Activated CD4-positive, alpha-beta T cell treated with anti-CD3 and anti-CD28 coated beads for 36 hours (primary cell): ENCODE data around the gene EHBP1. TPM values are rescaled to one million over a fixed set of nuclear protein-coding genes. Genes with fewer than 3 reads are reported as not detected.
A peak's percentile ranks its signal among the peaks of the same experiment; 100 is the strongest.

ENCODE experiments used
- ATAC-seq: fragments of 200-7000 bp; cut with Tn5 transposase; one replicate; pipeline ENCODE4 v1.10.0; 2021; ENCODE audit warnings: mild to moderate bottlenecking, moderate library complexity
- CTCF ChIA-PET: fragments of 350-600 bp; sonication (Branson Sonifier 250); formaldehyde crosslinking; loops from one replicate; lab custom pipeline; 2021; ENCODE audit warnings: antibody characterized with exemption; lab: Charles Lee
- POLR2A ChIA-PET: fragments of 350-600 bp; sonication (Branson Sonifier 250); formaldehyde crosslinking; loops from one replicate; lab custom pipeline; 2021; ENCODE audit warnings: antibody characterized with exemption, inconsistent platforms; lab: Charles Lee
- DNase-seq: peaks from one replicate; pipeline ENCODE4 v3.0.0-alpha.2; 2020
- H3K27ac Mint-ChIP-seq: one replicate; pipeline ENCODE4 v1.8.0; 2021; ENCODE audit warnings: mixed read lengths
- H3K27me3 Mint-ChIP-seq: one replicate; pipeline ENCODE4 v1.8.0; 2021; ENCODE audit warnings: mixed read lengths
- H3K36me3 Mint-ChIP-seq: one replicate; pipeline ENCODE4 v1.8.0; 2021; ENCODE audit warnings: low read depth, mixed read lengths
- H3K4me1 Mint-ChIP-seq: one replicate; pipeline ENCODE4 v1.8.0; 2021; ENCODE audit warnings: mixed read lengths
- H3K4me3 Mint-ChIP-seq: one replicate; pipeline ENCODE4 v1.8.0; 2021; ENCODE audit warnings: mild to moderate bottlenecking, moderate library complexity, mixed read lengths
- H3K9me3 Mint-ChIP-seq: one replicate; pipeline ENCODE4 v1.8.0; 2021; ENCODE audit warnings: low read depth, mixed read lengths
- intact Hi-C, 2 experiments: fragments of 100-400 bp; cut with DNase I in 1 of 2; cut with micrococcal nuclease in 1 of 2; formaldehyde crosslinking; loops; one replicate each; pipeline versions ENCODE4 v1.14.2 to v1.15.1; 2022 to 2024; cut with DNase I, micrococcal nuclease
- total RNA-seq, 2 experiments: library from RNA; stranded (reverse); gene quantifications; one replicate each; pipeline ENCODE4 v1.2.3, GENCODE V29; 2021

EHBP1 gene
- total RNA-seq, 2 experiments from 2014 or later: 27.3 to 28.5 TPM

GRCh38 chr2:62760026-62760425 lies 54.5 kb downstream of the EHBP1 start:
- H3K27ac Mint-ChIP-seq: no peak overlapping the region
- ChIA-PET POLR2A (no interaction called here), CTCF (interaction anchor here (1.0 kb wide), 1 partner anchor 303 kb away, joined by 4 read pairs; no protein-coding TSS in a partner anchor)
- no peaks in the 10 kb centered on the region for H3K4me1 Mint-ChIP-seq
- intact Hi-C loops: no loop called here
- no peak for ATAC-seq
- peaks cover 3% of the 10 kb centered on the region for H3K36me3 Mint-ChIP-seq
- no peaks in the 10 kb centered on the region for H3K27me3 Mint-ChIP-seq
- DNase-seq: no peak
- peaks cover under 1% of the 10 kb centered on the region for H3K9me3 Mint-ChIP-seq
- no peak overlapping the region for H3K4me3 Mint-ChIP-seq

GRCh38 chr2:62760555-62760954 lies 55.0 kb downstream of the EHBP1 start:
- H3K9me3 Mint-ChIP-seq: no peaks in the 10 kb centered on the region
- no peaks in the 10 kb centered on the region for H3K36me3 Mint-ChIP-seq
- no peaks in the 10 kb centered on the region for H3K4me1 Mint-ChIP-seq
- POLR2A ChIA-PET: no interaction called here
- CTCF ChIA-PET: interaction anchor here (0.6 to 1.0 kb wide), 2 partner anchors 35 to 304 kb away, joined by 3 to 4 read pairs; no protein-coding TSS in a partner anchor
- intact Hi-C loops: no loop called here
- no peak for DNase-seq
- no peak overlapping the region for H3K4me3 Mint-ChIP-seq
- H3K27ac Mint-ChIP-seq: no peak overlapping the region
- H3K27me3 Mint-ChIP-seq: no peaks in the 10 kb centered on the region
- no peak for ATAC-seq

- no peak overlapping the region for H3K27ac Mint-ChIP-seq
- CTCF ChIA-PET: interaction anchor here (0.6 to 1.3 kb wide), 4 partner anchors 10 to 307 kb away, joined by 3 to 6 read pairs (median 4); no protein-coding TSS in a partner anchor
- no peaks in the 10 kb centered on the region for H3K4me1 Mint-ChIP-seq
- peaks cover 9% of the 10 kb centered on the region for H3K36me3 Mint-ChIP-seq
- intact Hi-C loops: no loop called here
- peaks cover 4% of the 10 kb centered on the region for H3K9me3 Mint-ChIP-seq
- H3K27me3 Mint-ChIP-seq: no peaks in the 10 kb centered on the region
- H3K4me3 Mint-ChIP-seq: no peak overlapping the region
- POLR2A ChIA-PET: no interaction called here
- no peak for ATAC-seq
- DNase-seq: no peak
These were observed 60.3 kb downstream of the EHBP1 start for GRCh38 chr2:62765619-62766376.

GRCh38 chr2:62768615-62769014 lies 63.1 kb downstream of the EHBP1 start:
- no peak for ATAC-seq
- ChIA-PET CTCF (interaction anchor here (1.2 to 1.9 kb wide), 2 partner anchors 9 to 312 kb away, joined by 3 to 5 read pairs; no protein-coding TSS in a partner anchor), POLR2A (interaction anchor here (0.6 kb wide), 1 partner anchor 100 kb away, joined by 4 read pairs; no protein-coding TSS in a partner anchor)
- intact Hi-C loops: no loop called here
- H3K36me3 Mint-ChIP-seq: peaks cover 9% of the 10 kb centered on the region
- H3K9me3 Mint-ChIP-seq: peaks cover 4% of the 10 kb centered on the region
- H3K27me3 Mint-ChIP-seq: no peaks in the 10 kb centered on the region
- H3K27ac Mint-ChIP-seq: no peak overlapping the region
- H3K4me3 Mint-ChIP-seq: no peak overlapping the region
- DNase-seq: no peak
- no peaks in the 10 kb centered on the region for H3K4me1 Mint-ChIP-seq

GRCh38 chr2:62770629-62771028 lies 65.1 kb downstream of the EHBP1 start:
- intact Hi-C loops: no loop called here

GRCh38 chr2:62774555-62775366 lies 69.2 kb downstream of the EHBP1 start:
- ChIA-PET POLR2A (no interaction called here), CTCF (interaction anchor here (0.8 to 8.3 kb wide), 11 partner anchors 9 to 636 kb away, joined by 3 to 69 read pairs (median 5); no protein-coding TSS in a partner anchor)
- no peaks in the 10 kb centered on the region for H3K27me3 Mint-ChIP-seq
- peaks cover 2% of the 10 kb centered on the region for H3K9me3 Mint-ChIP-seq
- H3K4me1 Mint-ChIP-seq: no peaks in the 10 kb centered on the region
- H3K36me3 Mint-ChIP-seq: no peaks in the 10 kb centered on the region
- DNase-seq (no peak), ATAC-seq (no peak)
- no peak overlapping the region for H3K27ac Mint-ChIP-seq
- intact Hi-C loops: loop anchor here (1.0 to 2.0 kb wide), 3 partner anchors 68 to 856 kb away; no protein-coding TSS in a partner anchor
- no peak overlapping the region for H3K4me3 Mint-ChIP-seq

More at GRCh38 chr2:62770629-62771028, 65.1 kb downstream of the EHBP1 start:
- ATAC-seq (no peak), DNase-seq (no peak)
- Mint-ChIP-seq H3K27ac (no peak overlapping the region), H3K27me3 (no peaks in the 10 kb centered on the region), H3K4me3 (no peak overlapping the region), H3K4me1 (no peaks in the 10 kb centered on the region), H3K36me3 (peaks cover 9% of the 10 kb centered on the region), H3K9me3 (peaks cover 4% of the 10 kb centered on the region)
- POLR2A ChIA-PET: no interaction called here
- CTCF ChIA-PET: interaction anchor here (8.3 kb wide), 1 partner anchor 312 kb away, joined by 69 read pairs; no protein-coding TSS in a partner anchor

GRCh38 chr2:62775367-62775668 lies 69.8 kb downstream of the EHBP1 start:
- ChIA-PET CTCF (interaction anchor here (0.8 to 8.3 kb wide), 11 partner anchors 10 to 636 kb away, joined by 3 to 69 read pairs (median 5); no protein-coding TSS in a partner anchor), POLR2A (no interaction called here)
- Mint-ChIP-seq H3K4me1 (no peaks in the 10 kb centered on the region), H3K27me3 (no peaks in the 10 kb centered on the region), H3K4me3 (no peak overlapping the region), H3K27ac (no peak overlapping the region), H3K36me3 (no peaks in the 10 kb centered on the region), H3K9me3 (no peaks in the 10 kb centered on the region)
- ATAC-seq (no peak), DNase-seq (no peak)
- intact Hi-C loops: loop anchor here (1.0 to 2.0 kb wide), 3 partner anchors 69 to 857 kb away; no protein-coding TSS in a partner anchor

GRCh38 chr2:62783679-62784078 lies 78.2 kb downstream of the EHBP1 start:
- H3K27ac Mint-ChIP-seq: no peak overlapping the region
- no peaks in the 10 kb centered on the region for H3K9me3 Mint-ChIP-seq
- DNase-seq: no peak
- CTCF ChIA-PET: no interaction called here
- H3K36me3 Mint-ChIP-seq: peaks cover 4% of the 10 kb centered on the region
- ATAC-seq: no peak
- H3K27me3 Mint-ChIP-seq: no peaks in the 10 kb centered on the region
- H3K4me1 Mint-ChIP-seq: peaks cover 14% of the 10 kb centered on the region
- no peak overlapping the region for H3K4me3 Mint-ChIP-seq
- intact Hi-C loops: loop anchor here in 1 of 2 experiments (10.0 kb wide), 2 partner anchors 271 to 641 kb away; partner anchors contain the start of gene OTX1
- POLR2A ChIA-PET: no interaction called here

GRCh38 chr2:62784341-62784740 lies 78.8 kb downstream of the EHBP1 start:
- no peak overlapping the region for H3K4me3 Mint-ChIP-seq
- peaks cover 4% of the 10 kb centered on the region for H3K36me3 Mint-ChIP-seq
- H3K9me3 Mint-ChIP-seq: no peaks in the 10 kb centered on the region
- ChIA-PET POLR2A (no interaction called here), CTCF (no interaction called here)
- intact Hi-C loops: loop anchor here in 1 of 2 experiments (10.0 kb wide), 2 partner anchors 270 to 640 kb away; partner anchors contain the start of gene OTX1
- no peak for ATAC-seq
- H3K27me3 Mint-ChIP-seq: no peaks in the 10 kb centered on the region
- H3K27ac Mint-ChIP-seq: no peak overlapping the region
- peaks cover 14% of the 10 kb centered on the region for H3K4me1 Mint-ChIP-seq
- no peak for DNase-seq

GRCh38 chr2:62785216-62785615 lies 79.7 kb downstream of the EHBP1 start:
- peak; percentile 64 for ATAC-seq
- Mint-ChIP-seq H3K4me1 (peaks cover 20% of the 10 kb centered on the region), H3K27me3 (no peaks in the 10 kb centered on the region), H3K9me3 (no peaks in the 10 kb centered on the region), H3K36me3 (peaks cover 4% of the 10 kb centered on the region), H3K4me3 (no peak overlapping the region), H3K27ac (no peak overlapping the region)
- CTCF ChIA-PET: no interaction called here
- intact Hi-C loops: loop anchor here (5.0 to 10.0 kb wide), 4 partner anchors 267 to 702 kb away; partner anchors contain the start of gene OTX1 (in 2 of the 2)
- POLR2A ChIA-PET: no interaction called here
- no peak for DNase-seq
